Pulmonary artery endothelial cell (primary cell): ENCODE measurements around the gene BRINP2. TPM values are rescaled to one million over a fixed set of nuclear protein-coding genes. Genes with fewer than 3 reads are reported as not detected.

Source experiments
- DNase-seq: peaks from one replicate; pipeline ENCODE4 v3.0.0-alpha.2; 2011; ENCODE audit warnings: low read depth, low spot score
- total RNA-seq: library from RNA; depleted of rRNA; stranded (reverse); fragments of >200 nt; gene quantifications from 2 replicates; pipeline ENCODE4 v1.2.3, GENCODE V29; 2014

The BRINP2 gene
- total RNA-seq = not detected in 2 replicates

- DNase-seq = no peak
Observed at GRCh38 chr1:177170756-177171535, at the start of gene BRINP2. Gene BRINP2, plus strand, starts transcription at chr1:177170958. Its CDS starts 58,919 bp downstream, at chr1:177229877.

GRCh38 chr1:177122461-177123251 lies 48.1 kb upstream of the BRINP2 start:
- no peak for DNase-seq

GRCh38 chr1:177124577-177125278 lies 46.0 kb upstream of the BRINP2 start:
- DNase-seq = no peak

GRCh38 chr1:177126267-177126666 lies 44.5 kb upstream of the BRINP2 start:
- DNase-seq = no peak

GRCh38 chr1:177128665-177129281 lies 42.0 kb upstream of the BRINP2 start:
- no peak for DNase-seq

- no peak for DNase-seq
Observed at GRCh38 chr1:177130451-177130945, 40.3 kb upstream of the BRINP2 start.

- no peak for DNase-seq
Observed at GRCh38 chr1:177131723-177132122, 39.0 kb upstream of the BRINP2 start.

GRCh38 chr1:177132141-177132540 lies 38.6 kb upstream of the BRINP2 start:
- DNase-seq = no peak

GRCh38 chr1:177133977-177134538 lies 36.7 kb upstream of the BRINP2 start:
- DNase-seq = no peak

GRCh38 chr1:177135250-177135649 lies 35.5 kb upstream of the BRINP2 start:
- DNase-seq = no peak

- no peak for DNase-seq
Observed at GRCh38 chr1:177137814-177138213, 32.9 kb upstream of the BRINP2 start.

- DNase-seq = no peak
Observed at GRCh38 chr1:177138347-177138746, 32.4 kb upstream of the BRINP2 start.

GRCh38 chr1:177142010-177142409 lies 28.7 kb upstream of the BRINP2 start:
- DNase-seq = no peak

- no peak for DNase-seq
Observed at GRCh38 chr1:177142791-177143271, 27.9 kb upstream of the BRINP2 start.

- DNase-seq = no peak
Observed at GRCh38 chr1:177145106-177146070, 25.4 kb upstream of the BRINP2 start.

GRCh38 chr1:177146499-177146898 lies 24.3 kb upstream of the BRINP2 start:
- no peak for DNase-seq

GRCh38 chr1:177162243-177162642 lies 8.5 kb upstream of the BRINP2 start:
- no peak for DNase-seq

- no peak for DNase-seq
Observed at GRCh38 chr1:177163844-177164379, 6.8 kb upstream of the BRINP2 start.

- DNase-seq = no peak
Observed at GRCh38 chr1:177164380-177165068, 6.2 kb upstream of the BRINP2 start, which contains the start of gene ASTN1. Gene ASTN1, minus strand, starts transcription at chr1:177164712. Its CDS starts 36 bp downstream, at chr1:177164676.
